Pancreas (tissue), 10 donors: ENCODE data around the gene PIF1. TPM values are rescaled to one million over a fixed set of nuclear protein-coding genes. Genes with fewer than 3 reads are reported as not detected.

Experiments
- ATAC-seq, 4 donors: fragments of 200-7000 bp; cut with Tn5 transposase; one replicate each; pipeline versions ENCODE4 v1.8.0 to v1.9.1; 2020; ENCODE audit warnings: mild to moderate bottlenecking in 4 of 4, moderate library complexity in 4 of 4
- DNase-seq, 6 donors: peaks; one replicate each; pipeline ENCODE4 v3.0.0-alpha.2; 2020
- FAIRE-seq: peaks from 2 replicates; lab custom pipeline; 2012; peaks lifted over from hg19 to GRCh38; lab: Jason Lieb, UNC
- H3K27ac ChIP-seq, 4 donors: fragments of 200-600 bp; sonication (generic); 1 replicate in 3 of 4; 2 replicates in 1 of 4; pipeline versions ENCODE4 v1.5.0 to v1.8.0; 2020
- H3K27me3 ChIP-seq, 4 donors: fragments of 200-600 bp; one replicate each; pipeline ENCODE4 v1.8.0; 2021
- H3K36me3 ChIP-seq, 3 donors: fragments of 200-600 bp; sonication (generic) in 1 of 3; one replicate each; pipeline versions ENCODE4 v1.5.0 to v1.8.0; 2020 to 2021
- H3K4me1 ChIP-seq, 3 donors: fragments of 200-600 bp; one replicate each; pipeline ENCODE4 v1.8.0; 2021
- H3K4me3 ChIP-seq, 4 donors: fragments of 200-600 bp; sonication (generic) in 2 of 4; one replicate each; pipeline versions ENCODE4 v1.5.0 to v1.8.0; 2020 to 2021
- H3K9me3 ChIP-seq, 4 donors: fragments of 200-600 bp; one replicate each; pipeline ENCODE4 v1.8.0; 2021
- WGBS, 2 donors: extraction: QIAGEN DNeasy Blood & Tissue Kit; methylation state at CpG; one replicate each; pipeline ENCODE4 v1.1.7; 2013; 5-methylcytosine and 5-hydroxymethylcytosine counted together
- intact Hi-C, 3 donors: fragments of 100-400 bp; cut with DNase I; formaldehyde crosslinking; loops; one replicate each; pipeline versions ENCODE4 v1.11.1 to v1.14.2; 2022
- polyA plus RNA-seq, 2 donors: library from polyadenylated mRNA; stranded (reverse); fragments of 200-250 nt; gene quantifications; one replicate each; pipeline ENCODE4 v1.2.3, GENCODE V29; 2013
- total RNA-seq, 6 donors: library from RNA; stranded (reverse); fragmentation: NEBNext Ultra II Directional in 4 of 6; extraction: Animal tissue kit (Norgen Biotek cat#: 25700) in 4 of 6; gene quantifications; one replicate each; pipeline versions ENCODE4 v1.2.1 to v1.2.4, GENCODE V29; 2021 to 2023
- TF ChIP-seq, protein P1 (sequence below), 4 donors: fragments of 200-600 bp; sonication (generic) in 3 of 4; IDR thresholded peaks; one replicate each; pipeline versions ENCODE4 v1.5.0 to v1.8.0; 2021; ENCODE audit warnings: antibody characterized with exemption in 4 of 4
- donor health status: healthy with polysubstance abuse.
- donor health status: DM: no; HTN: no; CAD: no; lungs with moderate emphysema.
- donor health status: DM: no; HTN: no; CAD: no.
- donor health status: control.
- donor health status: control.
- donor health status: Bipolar disorder and iron deficiency.
- donor health status: DM: yes; HTN: yes; CAD: no.
- donor health status: DM: no; HTN: no; CAD: no.
- donor health status: DM: no; HTN: no; CAD: no.
- donor health status: DM: yes; HTN: yes; CAD: no.

PIF1 gene
- total and polyA plus RNA-seq, 8 donors: 0.06 to 0.66 (median 0.42) TPM; not detected in 2

- no peaks in the 10 kb centered on the region for H3K36me3 ChIP-seq
- no peak overlapping the region for H3K4me3 ChIP-seq
- ATAC-seq (no peak), DNase-seq (no peak), FAIRE-seq (no peak)
- H3K4me1 ChIP-seq: peaks cover 0 to 13% (median 0%) of the 10 kb centered on the region in 3 donors
- no peaks in the 10 kb centered on the region for H3K9me3 ChIP-seq
- H3K27me3 ChIP-seq: no peaks in the 10 kb centered on the region
- TF ChIP-seq, protein P1, sequence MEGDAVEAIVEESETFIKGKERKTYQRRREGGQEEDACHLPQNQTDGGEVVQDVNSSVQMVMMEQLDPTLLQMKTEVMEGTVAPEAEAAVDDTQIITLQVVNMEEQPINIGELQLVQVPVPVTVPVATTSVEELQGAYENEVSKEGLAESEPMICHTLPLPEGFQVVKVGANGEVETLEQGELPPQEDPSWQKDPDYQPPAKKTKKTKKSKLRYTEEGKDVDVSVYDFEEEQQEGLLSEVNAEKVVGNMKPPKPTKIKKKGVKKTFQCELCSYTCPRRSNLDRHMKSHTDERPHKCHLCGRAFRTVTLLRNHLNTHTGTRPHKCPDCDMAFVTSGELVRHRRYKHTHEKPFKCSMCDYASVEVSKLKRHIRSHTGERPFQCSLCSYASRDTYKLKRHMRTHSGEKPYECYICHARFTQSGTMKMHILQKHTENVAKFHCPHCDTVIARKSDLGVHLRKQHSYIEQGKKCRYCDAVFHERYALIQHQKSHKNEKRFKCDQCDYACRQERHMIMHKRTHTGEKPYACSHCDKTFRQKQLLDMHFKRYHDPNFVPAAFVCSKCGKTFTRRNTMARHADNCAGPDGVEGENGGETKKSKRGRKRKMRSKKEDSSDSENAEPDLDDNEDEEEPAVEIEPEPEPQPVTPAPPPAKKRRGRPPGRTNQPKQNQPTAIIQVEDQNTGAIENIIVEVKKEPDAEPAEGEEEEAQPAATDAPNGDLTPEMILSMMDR (IDR thresholded peaks at IDR 0.05): no peak
- intact Hi-C loops: no loop called here
- H3K27ac ChIP-seq: no peak overlapping the region
- WGBS, 2 donors: 88% methylated on average over 7 of the region's 7 CpGs
Observed at GRCh38 chr15:64855205-64855975, 29.9 kb upstream of the PIF1 start.

GRCh38 chr15:64854526-64854925 lies 29.1 kb upstream of the PIF1 start:
- Histone ChIP-seq H3K4me3 (no peak overlapping the region), H3K9me3 (no peaks in the 10 kb centered on the region), H3K27ac (no peak overlapping the region), H3K36me3 (no peaks in the 10 kb centered on the region), H3K4me1 (peaks cover 0 to 13% (median 0%) of the 10 kb centered on the region in 3 donors), H3K27me3 (no peaks in the 10 kb centered on the region)
- ATAC-seq: no peak
- 69 to 72% methylated on average over 3 of the region's 3 CpGs for WGBS, 2 donors
- FAIRE-seq: no peak
- DNase-seq: no peak
- intact Hi-C loops: no loop called here
- TF ChIP-seq, protein P1 (IDR thresholded peaks at IDR 0.05): no peak

DNA sequence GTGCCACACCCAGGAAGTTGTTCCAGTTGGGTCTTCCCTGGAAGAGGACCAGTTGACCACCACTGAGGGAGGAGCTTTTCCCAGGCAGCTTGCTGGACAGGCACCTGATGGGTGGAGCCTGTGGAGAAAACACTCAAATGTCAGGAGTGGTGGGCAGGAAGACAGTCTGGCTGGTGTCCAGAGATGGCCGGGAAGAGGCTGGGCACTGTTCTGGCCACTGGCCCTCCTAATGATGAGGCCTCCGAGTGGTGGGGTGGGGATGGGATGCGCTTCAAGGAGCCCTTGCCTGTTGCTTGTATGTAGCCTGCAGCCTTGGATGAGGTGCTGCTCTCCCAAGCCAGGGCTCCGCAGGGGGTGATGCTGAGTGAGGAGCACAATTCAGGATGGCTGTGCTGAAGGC lies 28.6 kb upstream of the PIF1 start:
- Histone ChIP-seq H3K4me1 (peaks cover 0 to 13% (median 0%) of the 10 kb centered on the region in 3 donors), H3K4me3 (no peak overlapping the region), H3K36me3 (no peaks in the 10 kb centered on the region), H3K27me3 (no peaks in the 10 kb centered on the region), H3K27ac (no peak overlapping the region), H3K9me3 (no peaks in the 10 kb centered on the region)
- intact Hi-C loops: no loop called here
- 72 to 88% methylated on average over 4 of the region's 4 CpGs for WGBS, 2 donors
- TF ChIP-seq, protein P1 (IDR thresholded peaks at IDR 0.05): no peak
- ATAC-seq (no peak), FAIRE-seq (no peak), DNase-seq (no peak)

DNA sequence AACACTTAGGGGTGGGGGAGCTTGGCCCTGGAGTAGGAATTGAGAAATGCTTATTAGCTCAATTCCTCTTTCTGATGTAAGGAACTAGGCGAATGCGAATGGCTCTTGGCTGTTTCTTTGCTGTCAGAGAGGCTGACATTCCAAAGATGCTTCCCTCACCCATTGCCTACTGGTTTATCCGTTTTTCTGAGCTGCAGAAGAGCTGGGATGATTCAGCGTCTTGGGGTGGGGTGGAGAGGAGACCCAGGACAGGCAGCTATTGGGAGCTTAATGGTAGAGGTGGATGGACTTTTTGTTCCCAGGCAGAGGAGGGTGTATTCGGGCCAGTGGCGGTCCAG lies 26.0 kb upstream of the PIF1 start:
- no peaks in the 10 kb centered on the region for H3K27me3 ChIP-seq
- no peaks in the 10 kb centered on the region for H3K36me3 ChIP-seq
- no peak for DNase-seq
- 78 to 81% methylated on average over 6 of the region's 6 CpGs for WGBS, 2 donors
- peak in 3 of 4 donors; percentile 50 to 65 (median 57) for ATAC-seq
- FAIRE-seq: no peak
- intact Hi-C loops: no loop called here
- no peak overlapping the region for H3K4me3 ChIP-seq
- H3K27ac ChIP-seq: peak overlapping the region in 1 of 4 donors; percentile 5
- TF ChIP-seq, protein P1 (IDR thresholded peaks at IDR 0.05): no peak
- no peaks in the 10 kb centered on the region for H3K4me1 ChIP-seq
- H3K9me3 ChIP-seq: no peaks in the 10 kb centered on the region
